PFSK-1 (cell line): ENCODE data around the gene FCRL4.

Experiments
- POLR2AphosphoS5 ChIP-seq: IDR thresholded peaks from 2 replicates; pipeline ENCODE4 v1.6.1; 2012; ENCODE audit warnings: low read depth, mild to moderate bottlenecking, control low read depth, low read length, moderate library complexity
- REST ChIP-seq, 2 experiments: IDR thresholded peaks; 2 replicates each; pipeline versions ENCODE4 v1.6.1 to v1.8.0; 2011 to 2012; ENCODE audit warnings: low read depth in 2 of 2, low read length in 2 of 2, control low read depth in 1 of 2, inconsistent platforms in 1 of 2, mild to moderate bottlenecking in 1 of 2, moderate library complexity in 1 of 2; ENCODE audit not compliant: insufficient read depth in 1 of 2

DNA sequence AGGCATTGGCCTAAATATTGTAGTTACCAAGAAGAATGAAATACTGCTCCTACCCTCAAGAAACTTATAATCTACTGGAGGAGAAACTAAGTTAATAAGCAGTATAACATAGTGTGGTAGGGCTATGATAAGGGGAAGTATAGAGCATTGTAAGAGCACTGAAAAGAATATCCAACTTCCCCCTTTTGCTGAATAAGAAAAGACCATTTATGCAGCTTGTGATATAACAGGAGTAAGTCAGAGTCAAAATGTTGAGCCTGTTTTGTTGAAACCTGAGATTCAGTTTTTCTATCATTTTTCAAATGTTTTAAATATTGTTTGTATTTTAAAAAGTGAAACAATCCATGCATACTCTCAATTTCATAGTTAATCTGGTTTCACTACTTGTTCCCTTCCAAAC is 48.3 kb upstream of the FCRL4 start:
- no peak for TF ChIP-seq REST (IDR thresholded peaks at IDR 0.05; ENCODE audit: insufficient read depth in 1 of 2, low read depth in 2 of 2, low read length in 2 of 2)
- TF ChIP-seq POLR2AphosphoS5: no peak
